ENCODE data around the gene PQBP1. TPM values are rescaled to one million over a fixed set of nuclear protein-coding genes. Genes with fewer than 3 reads are reported as not detected.

The PQBP1 gene
- polyA plus RNA-seq, 1 donor (not counting 4 experiments of a cell fraction or from before 2014, with no cell fraction given) = 79.0 TPM

DNA sequence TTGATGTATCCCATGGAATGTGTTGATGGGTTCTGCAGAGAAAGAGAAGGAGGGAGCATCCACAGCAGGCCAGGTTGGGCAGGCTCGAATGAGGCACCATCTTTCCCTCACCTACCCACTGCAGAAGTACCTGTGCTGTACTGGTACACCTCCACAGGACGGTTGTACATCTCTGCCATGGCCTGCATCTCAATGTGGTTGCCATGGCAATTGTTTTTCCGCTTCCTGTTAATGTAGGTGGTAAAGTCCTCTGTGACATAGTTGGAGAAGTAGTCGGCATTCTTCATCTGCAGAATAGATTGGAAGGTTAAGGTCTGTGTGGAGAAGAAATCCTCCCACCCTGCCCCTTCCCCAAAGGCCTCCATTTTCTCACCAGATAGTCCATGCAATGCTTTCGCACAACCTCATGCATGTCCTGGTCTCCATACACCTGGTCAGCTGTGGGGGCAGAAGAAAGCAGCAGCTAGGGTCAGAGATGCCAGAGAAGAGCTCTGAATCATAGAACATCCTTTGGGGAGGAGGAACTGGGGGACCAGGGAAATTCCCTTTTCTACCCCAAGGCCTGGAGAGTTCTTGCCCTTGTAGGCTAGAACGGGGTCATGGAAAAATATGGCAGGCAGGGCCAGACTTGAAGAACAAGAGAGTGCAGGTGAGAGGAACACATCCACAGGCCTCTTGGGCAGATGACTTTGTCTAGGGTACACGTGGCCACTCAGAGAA is 37.0 kb downstream of the PQBP1 start:
- FAIRE-seq = no peak
- no peaks in the 10 kb centered on the region for H3K27me3 ChIP-seq (ENCODE audit: control insufficient read depth, extremely low read depth, insufficient read depth, low read length)
- no peak overlapping the region for H3K9ac ChIP-seq (ENCODE audit: control insufficient read depth, extremely low read depth, insufficient read depth, low read length)
- peaks cover 7% of the 10 kb centered on the region for H3K79me2 ChIP-seq (ENCODE audit: control insufficient read depth, insufficient read depth, low read length)
- H3K36me3 ChIP-seq (ENCODE audit: control insufficient read depth in 2 of 2, extremely low read depth in 1 of 2, insufficient read depth in 2 of 2, low read length in 2 of 2) = peaks cover under 1 to 4% of the 10 kb centered on the region in 2 experiments
- no peaks in the 10 kb centered on the region for H3K4me1 ChIP-seq (ENCODE audit: control insufficient read depth, extremely low read depth, insufficient read depth, low read length)
- H3K4me2 ChIP-seq (ENCODE audit: control insufficient read depth, extremely low read depth, insufficient read depth, low read depth, low read length) = no peak overlapping the region
- no peak overlapping the region for H3K27ac ChIP-seq (ENCODE audit: control insufficient read depth, insufficient read depth, low read length)
- no peaks in the 10 kb centered on the region for H3K9me1 ChIP-seq (ENCODE audit: control insufficient read depth, extremely low read depth, insufficient read depth, low read length)
- H3K4me3 ChIP-seq (ENCODE audit: control insufficient read depth in 2 of 3, extremely low read depth in 1 of 3, insufficient read depth in 2 of 3, low read depth in 1 of 3, low read length in 3 of 3) = no peak overlapping the region
- H2AFZ ChIP-seq (ENCODE audit: control insufficient read depth, low read length) = no peak overlapping the region
- no peaks in the 10 kb centered on the region for H4K20me1 ChIP-seq (ENCODE audit: control insufficient read depth, extremely low read depth, insufficient read depth, low read length)
- DNase-seq (ENCODE audit: low read depth, low spot score) = no peak
- no peaks in the 10 kb centered on the region for H3K9me3 ChIP-seq (ENCODE audit: control insufficient read depth, low read depth, low read length)
- dilution Hi-C loops (cut with MboI; ENCODE audit: extremely low pct_ligation_motif_present, low sequenced_read_pairs) = no loop called here
- no peak for TF ChIP-seq CTCF (optimal IDR thresholded peaks at IDR 0.05 in 1 of 3, IDR thresholded peaks at IDR 0.05 in 1 of 3, conservative IDR thresholded peaks at IDR 0.05 in 1 of 3; ENCODE audit: extremely low read depth in 1 of 3, insufficient read depth in 2 of 3, low read length in 3 of 3)
- no peak for TF ChIP-seq EZH2 (IDR thresholded peaks at IDR 0.05; ENCODE audit: low read length)

DNA sequence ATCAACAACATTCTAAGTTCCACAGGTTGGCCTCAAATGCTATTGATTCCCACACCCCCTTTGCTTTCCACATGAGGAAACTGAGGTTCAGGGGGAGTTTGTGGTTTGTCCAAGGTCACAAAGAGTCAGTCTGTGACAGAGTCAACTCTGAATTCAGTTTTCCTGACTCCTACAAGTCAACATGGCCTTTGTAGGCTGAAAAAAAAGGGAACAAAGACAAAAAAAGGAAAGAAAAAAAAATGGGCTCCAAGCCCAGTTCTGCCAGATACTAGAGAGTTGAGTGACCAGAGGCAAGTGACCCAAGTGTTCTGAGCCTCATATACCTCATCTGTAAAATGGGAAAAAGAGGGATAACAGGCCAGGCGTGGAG is 37.6 kb downstream of the PQBP1 start:
- DNase-seq (ENCODE audit: low read depth, low spot score) (no peak), FAIRE-seq (no peak)
- TF ChIP-seq CTCF (optimal IDR thresholded peaks at IDR 0.05 in 1 of 3, IDR thresholded peaks at IDR 0.05 in 1 of 3, conservative IDR thresholded peaks at IDR 0.05 in 1 of 3; ENCODE audit: extremely low read depth in 1 of 3, insufficient read depth in 2 of 3, low read length in 3 of 3) (no peak), EZH2 (IDR thresholded peaks at IDR 0.05; ENCODE audit: low read length) (no peak)
- Histone ChIP-seq H3K27ac (ENCODE audit: control insufficient read depth, insufficient read depth, low read length) (no peak overlapping the region), H2AFZ (ENCODE audit: control insufficient read depth, low read length) (no peak overlapping the region), H3K4me3 (ENCODE audit: control insufficient read depth in 2 of 3, extremely low read depth in 1 of 3, insufficient read depth in 2 of 3, low read depth in 1 of 3, low read length in 3 of 3) (no peak overlapping the region), H3K9ac (ENCODE audit: control insufficient read depth, extremely low read depth, insufficient read depth, low read length) (no peak overlapping the region), H3K4me2 (ENCODE audit: control insufficient read depth, extremely low read depth, insufficient read depth, low read depth, low read length) (no peak overlapping the region), H3K9me1 (ENCODE audit: control insufficient read depth, extremely low read depth, insufficient read depth, low read length) (no peaks in the 10 kb centered on the region), H3K9me3 (ENCODE audit: control insufficient read depth, low read depth, low read length) (no peaks in the 10 kb centered on the region), H3K79me2 (ENCODE audit: control insufficient read depth, insufficient read depth, low read length) (peaks cover 13% of the 10 kb centered on the region), H3K27me3 (ENCODE audit: control insufficient read depth, extremely low read depth, insufficient read depth, low read length) (no peaks in the 10 kb centered on the region), H4K20me1 (ENCODE audit: control insufficient read depth, extremely low read depth, insufficient read depth, low read length) (no peaks in the 10 kb centered on the region), H3K4me1 (ENCODE audit: control insufficient read depth, extremely low read depth, insufficient read depth, low read length) (no peaks in the 10 kb centered on the region), H3K36me3 (ENCODE audit: control insufficient read depth in 2 of 2, extremely low read depth in 1 of 2, insufficient read depth in 2 of 2, low read length in 2 of 2) (peaks cover 3 to 4% of the 10 kb centered on the region in 2 experiments)
- dilution Hi-C loops (cut with MboI; ENCODE audit: extremely low pct_ligation_motif_present, low sequenced_read_pairs) = no loop called here

Data from keratinocyte (primary cell).